Measurements from ENCODE around the gene ZFPM1.
A peak's percentile ranks its signal among the peaks of the same experiment; 100 is the strongest.

Gene ZFPM1

GRCh38 chr16:88433632-88434352 lies 19.3 kb upstream of the ZFPM1 start:
- POLR2A ChIA-PET, result no interaction called here

GRCh38 chr16:88434353-88434690 lies 18.8 kb upstream of the ZFPM1 start:
- TF ChIP-seq CTCF (IDR thresholded peaks at IDR 0.05; ENCODE audit: control extremely low read depth, extremely low read depth, low read depth, missing control alignments), result no peak
- ChIA-PET POLR2A (no interaction called here), CTCF (no interaction called here)
- no peak for DNase-seq (ENCODE audit: extremely low spot score)

More at GRCh38 chr16:88433632-88434352, 19.3 kb upstream of the ZFPM1 start:
- no peak for DNase-seq (ENCODE audit: extremely low spot score)
- CTCF ChIA-PET, result no interaction called here
- no peak for TF ChIP-seq CTCF (IDR thresholded peaks at IDR 0.05; ENCODE audit: control extremely low read depth, extremely low read depth, low read depth, missing control alignments)

- no peak for DNase-seq (ENCODE audit: extremely low spot score)
- no peak for TF ChIP-seq CTCF (IDR thresholded peaks at IDR 0.05; ENCODE audit: control extremely low read depth, extremely low read depth, low read depth, missing control alignments)
- ChIA-PET POLR2A (no interaction called here), CTCF (interaction anchor here (1.4 kb wide), 1 partner anchor 9 kb away, joined by 6 read pairs; no protein-coding TSS in a partner anchor)
Measured at GRCh38 chr16:88434746-88435145, 18.3 kb upstream of the ZFPM1 start.

- DNase-seq (ENCODE audit: extremely low spot score), result no peak
- CTCF ChIA-PET, result interaction anchor here (0.8 to 4.7 kb wide), 8 partner anchors 8 to 479 kb away, joined by 3 to 21 read pairs (median 3); no protein-coding TSS in a partner anchor
- POLR2A ChIA-PET, result no interaction called here
- TF ChIP-seq CTCF (IDR thresholded peaks at IDR 0.05; ENCODE audit: control extremely low read depth, extremely low read depth, low read depth, missing control alignments), result no peak
Measured at GRCh38 chr16:88435437-88436355, 17.4 kb upstream of the ZFPM1 start.

GRCh38 chr16:88436796-88437195 lies 16.3 kb upstream of the ZFPM1 start:
- POLR2A ChIA-PET, result no interaction called here
- no peak for DNase-seq (ENCODE audit: extremely low spot score)
- CTCF ChIA-PET, result interaction anchor here (0.8 to 4.7 kb wide), 19 partner anchors 8 to 658 kb away, joined by 3 to 24 read pairs (median 4); partner anchors contain the start of genes ZC3H18 and ZFPM1
- TF ChIP-seq CTCF (IDR thresholded peaks at IDR 0.05; ENCODE audit: control extremely low read depth, extremely low read depth, low read depth, missing control alignments), result no peak

- peak; percentile 83 for DNase-seq (ENCODE audit: extremely low spot score)
Measured at GRCh38 chr16:88437367-88437964, 15.6 kb upstream of the ZFPM1 start.

More at GRCh38 chr16:88437367-88437964, 15.6 kb upstream of the ZFPM1 start:
- CTCF ChIA-PET, result interaction anchor here (0.7 to 4.7 kb wide), 22 partner anchors 9 to 658 kb away, joined by 3 to 24 read pairs (median 4); partner anchors contain the start of genes ZC3H18 and ZFPM1
- POLR2A ChIA-PET, result no interaction called here
- peak; percentile 89 for TF ChIP-seq CTCF (IDR thresholded peaks at IDR 0.05; ENCODE audit: control extremely low read depth, extremely low read depth, low read depth, missing control alignments)
